GM20000 (cell line): Measurements from ENCODE around the gene SLC9A8.

ENCODE experiments used
- DNase-seq: peaks from one replicate; pipeline ENCODE4 v3.0.0; 2012; ENCODE audit warnings: low spot score
- TF ChIP-seq, protein P1 (sequence below): IDR thresholded peaks from 2 replicates; pipeline ENCODE4 v1.5.1; 2012; ENCODE audit warnings: mild to moderate bottlenecking, control low read depth; ENCODE audit errors: extremely low read depth, missing control alignments

The SLC9A8 gene

GRCh38 chr20:49798718-49799117 lies 13.9 kb upstream of the SLC9A8 start:
- TF ChIP-seq, protein P1, sequence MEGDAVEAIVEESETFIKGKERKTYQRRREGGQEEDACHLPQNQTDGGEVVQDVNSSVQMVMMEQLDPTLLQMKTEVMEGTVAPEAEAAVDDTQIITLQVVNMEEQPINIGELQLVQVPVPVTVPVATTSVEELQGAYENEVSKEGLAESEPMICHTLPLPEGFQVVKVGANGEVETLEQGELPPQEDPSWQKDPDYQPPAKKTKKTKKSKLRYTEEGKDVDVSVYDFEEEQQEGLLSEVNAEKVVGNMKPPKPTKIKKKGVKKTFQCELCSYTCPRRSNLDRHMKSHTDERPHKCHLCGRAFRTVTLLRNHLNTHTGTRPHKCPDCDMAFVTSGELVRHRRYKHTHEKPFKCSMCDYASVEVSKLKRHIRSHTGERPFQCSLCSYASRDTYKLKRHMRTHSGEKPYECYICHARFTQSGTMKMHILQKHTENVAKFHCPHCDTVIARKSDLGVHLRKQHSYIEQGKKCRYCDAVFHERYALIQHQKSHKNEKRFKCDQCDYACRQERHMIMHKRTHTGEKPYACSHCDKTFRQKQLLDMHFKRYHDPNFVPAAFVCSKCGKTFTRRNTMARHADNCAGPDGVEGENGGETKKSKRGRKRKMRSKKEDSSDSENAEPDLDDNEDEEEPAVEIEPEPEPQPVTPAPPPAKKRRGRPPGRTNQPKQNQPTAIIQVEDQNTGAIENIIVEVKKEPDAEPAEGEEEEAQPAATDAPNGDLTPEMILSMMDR, result no peak
- DNase-seq, result no peak

GRCh38 chr20:49799698-49800097 lies 12.9 kb upstream of the SLC9A8 start:
- TF ChIP-seq, protein P1, result no peak
- no peak for DNase-seq

GRCh38 chr20:49803418-49803817 lies 9.2 kb upstream of the SLC9A8 start:
- TF ChIP-seq, protein P1, result no peak

DNA sequence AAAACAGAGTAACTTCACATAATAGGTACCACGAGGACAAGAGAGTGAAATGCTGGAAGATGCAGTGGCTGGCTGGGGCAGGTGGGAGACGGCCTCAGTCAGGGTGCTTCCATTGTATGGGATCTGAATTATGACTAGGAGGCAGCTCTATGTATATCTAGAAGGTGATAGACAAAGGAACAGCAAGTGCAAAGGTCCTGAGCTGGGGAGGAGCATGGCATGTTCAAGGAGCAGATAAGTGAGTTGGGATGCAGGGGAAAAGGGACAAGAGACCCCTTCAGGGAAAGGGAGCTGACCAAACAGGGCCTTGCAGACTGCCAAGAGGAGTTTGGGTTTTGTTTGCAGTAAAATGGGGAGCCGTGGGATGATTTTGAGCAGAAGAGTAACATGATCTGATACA lies 8.3 kb upstream of the SLC9A8 start:
- TF ChIP-seq, protein P1, result no peak
- no peak for DNase-seq

More at GRCh38 chr20:49803418-49803817, 9.2 kb upstream of the SLC9A8 start:
- DNase-seq, result no peak

GRCh38 chr20:49805224-49805876 lies 7.3 kb upstream of the SLC9A8 start:
- peak; percentile 32 for DNase-seq

- TF ChIP-seq, protein P1, result no peak
- DNase-seq, result no peak
Measured at GRCh38 chr20:49808753-49809152, 3.9 kb upstream of the SLC9A8 start.

DNA sequence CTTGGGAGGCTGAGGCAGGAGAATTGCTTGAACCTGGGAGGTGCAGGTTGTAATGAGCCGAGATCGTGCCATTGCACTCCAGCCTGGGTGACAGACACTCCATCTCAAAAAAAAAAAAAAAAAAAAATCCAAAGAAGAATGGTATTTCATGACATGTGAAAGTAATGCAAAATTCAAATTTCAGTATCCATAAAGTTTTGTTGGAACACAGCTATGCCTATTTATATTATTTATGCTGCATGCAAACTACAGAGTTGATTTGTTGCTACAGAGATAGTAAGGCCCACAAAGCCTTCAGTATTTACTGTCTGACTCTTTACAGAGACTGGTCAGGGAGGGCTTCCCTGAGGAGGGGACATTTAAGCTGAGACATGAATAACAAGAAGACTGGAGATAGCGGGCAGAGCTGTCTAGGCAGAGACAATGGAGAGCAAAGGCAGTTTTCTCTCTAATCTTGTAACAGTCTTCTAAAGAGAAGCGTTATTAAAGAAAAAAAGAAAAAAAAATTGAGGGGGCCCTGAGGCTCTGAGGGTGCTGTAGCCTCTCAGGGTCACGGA lies 2.7 kb upstream of the SLC9A8 start:
- TF ChIP-seq, protein P1, result no peak

More for the DNA sequence above, 2.7 kb upstream of the SLC9A8 start:
- DNase-seq, result no peak
